Heart right ventricle (tissue), 16 donors: ENCODE measurements around the gene ACSM3. TPM values are rescaled to one million over a fixed set of nuclear protein-coding genes. Genes with fewer than 3 reads are reported as not detected.

Experiments
- ATAC-seq, 8 donors: fragments of 200-7000 bp; cut with Tn5 transposase; one replicate each; pipeline ENCODE4 v1.9.1; 2020; ENCODE audit warnings: mild to moderate bottlenecking in 8 of 8, moderate library complexity in 8 of 8, moderate number of reproducible peaks in 1 of 8
- DNase-seq, 2 donors: peaks; one replicate each; pipeline ENCODE4 v3.0.0-alpha.2; 2020
- H3K27ac ChIP-seq, 10 donors: fragments of 200-600 bp; sonication (generic) in 2 of 10; one replicate each; pipeline versions ENCODE4 v1.5.0 to v1.8.0; 2020 to 2022; ENCODE audit warnings: mild to moderate bottlenecking in 3 of 10
- H3K27me3 ChIP-seq, 7 donors: fragments of 200-600 bp; one replicate each; pipeline ENCODE4 v1.8.0; 2021 to 2022; ENCODE audit warnings: mild to moderate bottlenecking in 2 of 7
- H3K36me3 ChIP-seq, 9 donors: fragments of 200-600 bp; sonication (generic) in 1 of 9; one replicate each; pipeline versions ENCODE4 v1.5.0 to v1.8.0; 2020 to 2022; ENCODE audit warnings: mild to moderate bottlenecking in 2 of 9
- H3K4me1 ChIP-seq, 9 donors: fragments of 200-600 bp; sonication (generic) in 1 of 9; one replicate each; pipeline versions ENCODE4 v1.5.0 to v1.8.0; 2020 to 2022; ENCODE audit warnings: mild to moderate bottlenecking in 4 of 9
- H3K4me3 ChIP-seq, 10 donors: fragments of 200-600 bp; sonication (generic) in 2 of 10; one replicate each; pipeline versions ENCODE4 v1.5.0 to v1.8.0; 2020 to 2022; ENCODE audit warnings: mild to moderate bottlenecking in 7 of 10, moderate library complexity in 2 of 10
- H3K9me3 ChIP-seq, 11 donors: fragments of 200-600 bp in 10 of 11; sonication (generic) in 2 of 11; one replicate each; pipeline versions ENCODE4 v1.5.0 to v1.8.0; 2013 to 2022; ENCODE audit warnings: mild to moderate bottlenecking in 2 of 11, control low read depth in 1 of 11, moderate library complexity in 1 of 11
- WGBS, 2 donors: extraction: QIAGEN DNeasy Blood & Tissue Kit; methylation state at CpG; one replicate each; pipeline ENCODE4 v1.1.7; 2013; ENCODE audit warnings: inconsistent platforms in 1 of 2; 5-methylcytosine and 5-hydroxymethylcytosine counted together
- intact Hi-C, 10 donors: fragments of 100-400 bp; cut with DNase I; formaldehyde crosslinking; loops; one replicate each; pipeline versions ENCODE4 v1.11.1 to v1.14.2; 2022
- polyA plus RNA-seq, 2 donors: library from polyadenylated mRNA; stranded (reverse); fragments of 200-250 nt; gene quantifications; one replicate each; pipeline ENCODE4 v1.2.3, GENCODE V29; 2013
- total RNA-seq, 10 donors: library from RNA; stranded (reverse); fragmentation: NEBNext Ultra II Directional in 3 of 10; extraction: Animal tissue kit (Norgen Biotek cat#: 25700) in 3 of 10; gene quantifications; one replicate each; pipeline versions ENCODE4 v1.2.1 to v1.2.4, GENCODE V29; 2021 to 2023
- TF ChIP-seq, protein P1 (sequence below), 9 donors: fragments of 200-600 bp; sonication (generic) in 2 of 9; IDR thresholded peaks; one replicate each; pipeline versions ENCODE4 v1.5.0 to v1.8.0; 2021 to 2022; ENCODE audit warnings: antibody characterized with exemption in 9 of 9, mild to moderate bottlenecking in 5 of 9, moderate library complexity in 1 of 9
- donor health status: Arrhythmogenic right ventricular cardiomyopathy.
- donor health status: ischemic (EF 13 %, LVEDD 7.1; RV severe dilation, severe dysfunction).
- donor health status: healthy with polysubstance abuse.
- donor health status: DM: no; HTN: yes; CAD: no.
- donor health status: DM: no; HTN: no; CAD: no.
- donor health status: ischemic (EF 25% LVEDD 6.9; RV normal size, moderate dysfunction).
- donor health status: ischemic (EF 25% LVEDD 5.7; RV mildly dilated, moderate dysfunction).
- donor health status: healthy.
- donor health status: DM: yes; HTN: yes; CAD: no.
- donor health status: Ischemic cardiomyopathy.
- donor health status: ischemic (EF 35%, LVEDD 5.7; RV mildly dilated, moderate dysfunction).
- donor health status: nonischemic (EF 11% LVEDD 7.7; RV severe dilation, severe dysfunction).
- donor health status: DM: yes; HTN: yes; CAD: no.
- donor health status: PGD.
- donor health status: ischemic (EF 29% LVEDD 5.4; RV normal size, mild dysfunction).
- donor health status: nonischemic (EF 23%, LVEDD 6.1; RV moderate dilation, normal function).

ACSM3 gene
- total and polyA plus RNA-seq, 12 donors: 2.3 to 45.1 (median 5.9) TPM

DNA sequence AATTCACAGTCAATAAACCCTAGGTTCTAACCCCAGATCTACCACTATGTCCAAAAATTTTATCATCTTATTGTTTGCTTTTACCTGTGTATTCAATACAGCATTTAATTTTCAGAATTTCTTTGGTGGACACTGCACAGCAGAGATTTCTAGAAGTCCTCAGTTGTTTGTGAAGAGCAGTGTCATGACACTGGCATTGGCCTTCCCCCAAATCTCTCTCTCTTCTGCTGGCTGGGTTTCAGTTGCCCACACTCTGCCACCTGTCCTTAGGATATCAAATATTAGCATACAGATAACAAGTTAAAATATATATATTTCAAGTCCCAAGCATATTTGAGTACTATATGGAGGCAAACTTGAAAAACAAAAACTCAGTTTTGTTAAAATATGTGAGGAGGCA is 20.2 kb upstream of the ACSM3 start:
- H3K4me1 ChIP-seq: peaks cover 4 to 39% (median 23%) of the 10 kb centered on the region in 9 donors
- peaks cover 0 to 14% (median 3%) of the 10 kb centered on the region in 9 donors for H3K36me3 ChIP-seq
- no peak for ATAC-seq
- H3K4me3 ChIP-seq: no peak overlapping the region
- H3K27me3 ChIP-seq: no peaks in the 10 kb centered on the region
- peaks cover 0 to 22% (median 6%) of the 10 kb centered on the region in 11 donors for H3K9me3 ChIP-seq
- intact Hi-C loops: no loop called here
- H3K27ac ChIP-seq: no peak overlapping the region
- no peak for DNase-seq
- TF ChIP-seq, protein P1, sequence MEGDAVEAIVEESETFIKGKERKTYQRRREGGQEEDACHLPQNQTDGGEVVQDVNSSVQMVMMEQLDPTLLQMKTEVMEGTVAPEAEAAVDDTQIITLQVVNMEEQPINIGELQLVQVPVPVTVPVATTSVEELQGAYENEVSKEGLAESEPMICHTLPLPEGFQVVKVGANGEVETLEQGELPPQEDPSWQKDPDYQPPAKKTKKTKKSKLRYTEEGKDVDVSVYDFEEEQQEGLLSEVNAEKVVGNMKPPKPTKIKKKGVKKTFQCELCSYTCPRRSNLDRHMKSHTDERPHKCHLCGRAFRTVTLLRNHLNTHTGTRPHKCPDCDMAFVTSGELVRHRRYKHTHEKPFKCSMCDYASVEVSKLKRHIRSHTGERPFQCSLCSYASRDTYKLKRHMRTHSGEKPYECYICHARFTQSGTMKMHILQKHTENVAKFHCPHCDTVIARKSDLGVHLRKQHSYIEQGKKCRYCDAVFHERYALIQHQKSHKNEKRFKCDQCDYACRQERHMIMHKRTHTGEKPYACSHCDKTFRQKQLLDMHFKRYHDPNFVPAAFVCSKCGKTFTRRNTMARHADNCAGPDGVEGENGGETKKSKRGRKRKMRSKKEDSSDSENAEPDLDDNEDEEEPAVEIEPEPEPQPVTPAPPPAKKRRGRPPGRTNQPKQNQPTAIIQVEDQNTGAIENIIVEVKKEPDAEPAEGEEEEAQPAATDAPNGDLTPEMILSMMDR (IDR thresholded peaks at IDR 0.05): no peak

DNA sequence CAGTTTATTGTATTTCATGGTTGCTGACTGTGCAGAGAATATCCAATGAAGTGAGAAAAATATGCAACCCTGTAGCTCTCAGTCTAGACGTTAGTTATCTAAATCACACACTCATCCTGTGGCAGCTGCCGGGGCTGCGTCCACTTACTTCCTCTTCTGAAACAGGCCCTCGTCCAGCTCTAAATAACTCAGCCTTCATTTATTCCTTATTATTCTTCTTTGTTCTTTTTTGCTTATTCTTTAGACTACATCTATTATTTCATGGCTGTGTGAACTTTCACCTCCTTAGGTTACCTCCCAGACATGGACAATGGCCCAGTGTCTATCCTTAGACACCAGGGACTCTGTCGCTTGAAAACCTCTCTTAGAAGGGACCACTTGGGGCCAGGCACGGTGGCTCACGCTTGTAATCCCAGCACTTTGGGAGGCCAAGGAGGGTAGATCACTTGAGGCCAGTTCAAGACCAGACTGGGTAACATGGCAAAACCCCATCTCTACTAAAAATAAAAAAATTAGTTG is 18.8 kb upstream of the ACSM3 start:
- Histone ChIP-seq H3K9me3 (peaks cover 0 to 22% (median 6%) of the 10 kb centered on the region in 11 donors), H3K4me3 (no peak overlapping the region), H3K36me3 (peaks cover 0 to under 1% (median 0%) of the 10 kb centered on the region in 9 donors), H3K4me1 (peaks cover 3 to 26% (median 10%) of the 10 kb centered on the region in 9 donors), H3K27me3 (no peaks in the 10 kb centered on the region), H3K27ac (peak overlapping the region in 1 of 10 donors; percentile 55)
- 41% methylated on average over 7 of the region's 7 CpGs for WGBS, 2 donors
- intact Hi-C loops: no loop called here
- DNase-seq: no peak
- ATAC-seq: no peak
- TF ChIP-seq, protein P1 (IDR thresholded peaks at IDR 0.05): no peak

DNA sequence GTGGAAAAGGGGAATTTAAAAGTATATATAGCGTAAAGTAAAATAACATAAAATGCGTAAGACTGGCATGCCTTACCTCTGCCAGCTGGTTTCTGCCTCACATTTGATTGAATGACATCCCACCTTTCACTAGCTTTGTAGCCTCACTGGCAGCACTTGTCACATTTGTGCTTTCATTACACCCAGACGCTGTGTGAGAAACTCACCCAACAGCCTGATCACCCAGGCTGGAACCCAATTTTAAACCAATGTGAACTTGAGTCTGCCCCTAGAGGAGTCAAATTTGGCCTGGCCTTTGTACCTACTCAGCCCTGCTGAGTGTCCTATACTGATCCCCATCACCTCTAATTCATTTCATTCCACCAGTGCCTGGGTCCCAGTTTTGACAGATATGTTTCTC is 17.4 kb upstream of the ACSM3 start:
- intact Hi-C loops: no loop called here
- DNase-seq (no peak), ATAC-seq (no peak)
- H3K27ac ChIP-seq: peak overlapping the region in 1 of 10 donors; percentile 45
- peaks cover 0 to 18% (median 0%) of the 10 kb centered on the region in 9 donors for H3K4me1 ChIP-seq
- H3K9me3 ChIP-seq: peaks cover 0 to 22% (median 6%) of the 10 kb centered on the region in 11 donors
- WGBS, 2 donors: 95 to 96% methylated on average over 3 of the region's 3 CpGs
- TF ChIP-seq, protein P1 (IDR thresholded peaks at IDR 0.05): no peak
- no peak overlapping the region for H3K4me3 ChIP-seq
- no peaks in the 10 kb centered on the region for H3K27me3 ChIP-seq
- H3K36me3 ChIP-seq: no peaks in the 10 kb centered on the region

DNA sequence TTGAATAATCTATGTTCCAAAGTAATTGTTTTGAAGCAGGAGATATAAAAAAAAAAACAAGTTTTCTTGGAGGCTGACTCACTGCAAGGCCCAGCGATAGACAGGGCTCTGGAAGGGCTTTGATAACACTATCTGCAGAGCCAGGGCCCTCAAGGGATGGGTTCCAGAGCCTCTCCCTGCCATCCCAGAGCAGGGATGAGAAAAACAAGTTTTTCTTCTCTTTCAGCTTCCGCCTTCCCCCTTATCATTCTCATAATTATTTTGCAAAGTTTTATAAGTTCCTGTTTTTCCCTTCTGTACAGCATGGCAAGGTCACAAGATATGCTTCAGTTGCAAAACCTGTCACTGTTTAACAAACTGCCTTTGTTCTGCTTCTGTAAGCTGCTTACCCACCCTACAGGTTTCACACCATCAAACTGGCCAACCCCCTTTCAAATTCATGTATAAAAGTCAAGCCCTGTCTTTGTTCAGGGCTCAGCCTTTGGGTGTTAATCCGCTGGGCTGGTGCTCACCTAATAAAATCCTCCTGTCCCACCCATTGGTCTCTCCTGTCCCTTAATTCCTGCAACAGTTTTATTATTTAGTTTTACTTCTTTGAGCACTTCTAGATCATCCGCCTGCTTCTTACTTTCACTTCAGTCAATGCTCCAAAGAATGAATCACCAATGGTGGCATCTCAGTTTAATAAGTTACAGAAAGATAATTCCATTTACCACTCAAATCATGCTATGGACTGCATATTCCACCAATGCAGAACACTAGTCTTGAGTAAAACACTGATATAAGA is 16.6 kb upstream of the ACSM3 start:
- intact Hi-C loops: no loop called here
- WGBS, 2 donors: 76 to 79% methylated on average over 4 of the region's 4 CpGs
- no peaks in the 10 kb centered on the region for H3K36me3 ChIP-seq
- DNase-seq (no peak), ATAC-seq (no peak)
- peaks cover 0 to 13% (median 0%) of the 10 kb centered on the region in 9 donors for H3K4me1 ChIP-seq
- TF ChIP-seq, protein P1 (IDR thresholded peaks at IDR 0.05): no peak
- H3K27ac ChIP-seq: peak overlapping the region in 1 of 10 donors; percentile 45
- H3K9me3 ChIP-seq: peaks cover 0 to 22% (median 6%) of the 10 kb centered on the region in 11 donors
- no peak overlapping the region for H3K4me3 ChIP-seq
- H3K27me3 ChIP-seq: no peaks in the 10 kb centered on the region
